PC-3 (cell line): ENCODE measurements around the gene FERMT3. TPM values are rescaled to one million over a fixed set of nuclear protein-coding genes. Genes with fewer than 3 reads are reported as not detected.
A peak's percentile ranks its signal among the peaks of the same experiment; 100 is the strongest.

Source experiments
- ATAC-seq: fragments of 200-7000 bp; cut with Tn5 transposase; 2 replicates; pipeline ENCODE4 v1.9.1; 2020; ENCODE audit warnings: mild to moderate bottlenecking, moderate library complexity
- BruUV-seq: library from RNA; stranded (reverse); fragments of 400-500 nt; replicated peaks from 2 replicates; lab custom pipeline; 2021; lab: Mats Ljungman, UMichigan
- CTCF ChIA-PET: fragments of 300-600 bp; sonication (Branson Sonifier 250); formaldehyde crosslinking; loops from one replicate; lab custom pipeline; 2022; ENCODE audit warnings: antibody characterized with exemption; lab: Charles Lee
- POLR2A ChIA-PET: fragments of 300-600 bp; sonication (Branson Sonifier 250); formaldehyde crosslinking; loops from one replicate; lab custom pipeline; 2022; ENCODE audit warnings: antibody characterized with exemption; ENCODE audit not compliant: unreplicated experiment; lab: Charles Lee
- DNase-seq: peaks from one replicate; pipeline ENCODE4 v3.0.0-alpha.2; 2015
- H2AFZ ChIP-seq: fragments of 300-600 bp; sonication (generic); 2 replicates; pipeline ENCODE4 v1.6.0; 2016; ENCODE audit warnings: antibody characterized with exemption, low read length
- H3F3A ChIP-seq: fragments of 300-600 bp; sonication (generic); one replicate; pipeline ENCODE4 v1.6.0; 2017; ENCODE audit warnings: antibody characterized with exemption, low read length, control low read depth, mild to moderate bottlenecking; ENCODE audit not compliant: unreplicated experiment
- H3K27ac ChIP-seq: fragments of 300-600 bp; sonication (generic); 2 replicates; pipeline ENCODE4 v1.5.1; 2016; ENCODE audit warnings: mild to moderate bottlenecking, low read length
- H3K27me3 ChIP-seq: fragments of 300-600 bp; sonication (generic); 2 replicates; pipeline ENCODE4 v1.6.1; 2016; ENCODE audit warnings: low read length, mixed read lengths
- H3K36me3 ChIP-seq: fragments of 300-600 bp; sonication (generic); 2 replicates; pipeline ENCODE4 v1.6.1; 2016; ENCODE audit warnings: low read depth, mixed run types, low read length, mixed read lengths
- H3K4me1 ChIP-seq: fragments of 300-600 bp; sonication (generic); 2 replicates; pipeline ENCODE4 v1.5.1; 2016; ENCODE audit warnings: low read length; ENCODE audit not compliant: insufficient read depth
- H3K4me2 ChIP-seq: fragments of 300-600 bp; sonication (generic); 2 replicates; pipeline ENCODE4 v1.6.0; 2016; ENCODE audit warnings: low read length
- H3K4me3 ChIP-seq: fragments of 300-600 bp; sonication (generic); 2 replicates; pipeline ENCODE4 v1.5.1; 2016; ENCODE audit warnings: mild to moderate bottlenecking, low read length, mixed read lengths
- H3K79me2 ChIP-seq: fragments of 300-600 bp; sonication (generic); 2 replicates; pipeline ENCODE4 v1.6.1; 2017; ENCODE audit warnings: low read length, mixed read lengths
- H3K9ac ChIP-seq: fragments of 300-600 bp; sonication (generic); 2 replicates; pipeline ENCODE4 v1.6.0; 2016; ENCODE audit warnings: mild to moderate bottlenecking, low read length
- H3K9me2 ChIP-seq: fragments of 300-600 bp; sonication (generic); replicated peaks from 2 replicates; pipeline ENCODE4 v1.6.1; 2016; ENCODE audit warnings: mixed run types, low read length, mixed read lengths
- H3K9me3 ChIP-seq: fragments of 300-600 bp; sonication (generic); 2 replicates; pipeline ENCODE4 v1.6.1; 2016; ENCODE audit warnings: low read length, mixed read lengths
- H4K20me1 ChIP-seq: fragments of 300-600 bp; sonication (generic); 2 replicates; pipeline ENCODE4 v1.6.1; 2016; ENCODE audit warnings: low read length, mixed read lengths
- EZH2 ChIP-seq: fragments of 300-600 bp; sonication (generic); IDR thresholded peaks from one replicate; pipeline ENCODE4 v1.6.1; 2017; ENCODE audit warnings: antibody characterized with exemption, mild to moderate bottlenecking, low read length; ENCODE audit not compliant: unreplicated experiment
- EZH2phosphoT487 ChIP-seq: fragments of 300-600 bp; sonication (generic); IDR thresholded peaks from 2 replicates; pipeline ENCODE4 v1.6.1; 2018; ENCODE audit warnings: mild to moderate bottlenecking, antibody characterized with exemption, low read length, borderline replicate concordance
- intact Hi-C: fragments of 100-400 bp; cut with micrococcal nuclease; formaldehyde crosslinking; loops from 2 replicates; pipeline ENCODE4 v1.9.0; 2023
- total RNA-seq: library from RNA; depleted of rRNA; stranded (reverse); fragments of >200 nt; gene quantifications from 2 replicates; pipeline ENCODE4 v1.2.3, GENCODE V29; 2014
- TF ChIP-seq, protein P1 (sequence below): fragments of 300-600 bp; sonication (generic); conservative IDR thresholded peaks from 2 replicates; pipeline ENCODE4 v1.5.1; 2017; ENCODE audit warnings: antibody characterized with exemption, low read depth, mild to moderate bottlenecking, low read length

Gene FERMT3
- total RNA-seq, 1 experiment from 2014 or later, result 2.4 TPM

DNA sequence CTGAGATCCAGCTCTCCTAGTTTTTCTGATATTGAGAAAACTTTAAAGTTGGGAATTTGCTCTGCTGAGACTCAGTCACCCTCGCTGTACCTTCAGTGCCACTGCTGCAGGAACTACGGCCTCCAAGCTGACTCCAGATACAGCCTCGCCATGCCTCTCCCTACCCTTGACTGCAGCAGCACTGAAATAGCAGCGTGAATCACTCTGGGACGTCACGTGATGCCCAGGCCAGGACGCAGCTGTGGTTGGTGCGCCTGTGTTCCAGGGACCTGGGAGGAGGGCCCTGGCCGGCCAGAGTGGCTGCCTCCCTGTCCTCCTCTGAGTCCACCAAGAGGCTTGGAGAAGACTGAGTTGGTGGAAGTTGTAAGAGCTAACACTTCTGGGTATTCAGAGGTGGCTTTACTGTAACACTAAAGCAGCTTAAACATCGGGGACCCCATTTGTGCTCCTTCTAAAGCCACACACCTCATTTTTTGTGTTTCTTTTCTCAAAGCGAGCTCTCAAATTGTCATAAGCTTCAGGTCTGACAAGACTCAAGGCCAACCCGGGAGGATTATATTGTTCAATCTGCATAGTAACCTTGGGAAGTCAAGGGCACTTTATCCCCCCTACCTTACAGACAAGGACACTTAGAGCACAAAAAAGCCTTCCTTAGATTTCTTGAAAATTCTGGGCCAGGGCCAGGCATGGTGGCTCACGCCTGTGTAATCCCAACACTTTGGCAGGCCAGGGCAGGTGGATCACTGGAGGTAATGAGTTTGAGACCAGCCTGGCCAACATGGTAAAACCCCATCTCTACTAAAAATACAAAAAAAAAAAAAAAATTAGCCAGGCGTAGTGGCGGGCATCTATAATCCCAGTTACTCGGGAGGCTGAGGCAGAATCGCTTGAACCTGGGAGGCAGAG, 24.8 kb upstream of the FERMT3 start:
- Histone ChIP-seq H3K4me3 (peak overlapping the region; percentile 22; the same call in 1 of the 2 replicates), H3K27me3 (no peaks in the 10 kb centered on the region), H3K9me2 (no peaks in the 10 kb centered on the region), H3K27ac (peak overlapping the region; percentile 4; the same call in 1 of the 2 replicates), H3K4me1 (peaks cover 24% of the 10 kb centered on the region), H3K4me2 (peak overlapping the region; percentile 54), H4K20me1 (no peaks in the 10 kb centered on the region), H3F3A (peaks cover 4% of the 10 kb centered on the region), H3K36me3 (no peaks in the 10 kb centered on the region), H2AFZ (peak overlapping the region; percentile 43; the same call in 1 of the 2 replicates), H3K9ac (peak overlapping the region; percentile 2; the same call in 1 of the 2 replicates), H3K79me2 (peaks cover 28% of the 10 kb centered on the region), H3K9me3 (no peaks in the 10 kb centered on the region)
- ATAC-seq (peak; percentile 51), DNase-seq (peak; percentile 93)
- POLR2A ChIA-PET, result interaction anchor here (0.6 to 0.8 kb wide), 2 partner anchors 15 to 64 kb away, joined by 3 to 5 read pairs; no protein-coding TSS in a partner anchor
- no TSS peak for BruUV-seq
- intact Hi-C loops, result loop anchor here (10.0 kb wide), 1 partner anchor 1457 kb away; the partner anchor contains the start of genes HNRNPUL2 and TTC9C
- CTCF ChIA-PET, result interaction anchor here (0.9 kb wide), 1 partner anchor 173 kb away, joined by 4 read pairs; no protein-coding TSS in a partner anchor
- TF ChIP-seq EZH2phosphoT487 (no peak), EZH2 (no peak)
- TF ChIP-seq, protein P1, sequence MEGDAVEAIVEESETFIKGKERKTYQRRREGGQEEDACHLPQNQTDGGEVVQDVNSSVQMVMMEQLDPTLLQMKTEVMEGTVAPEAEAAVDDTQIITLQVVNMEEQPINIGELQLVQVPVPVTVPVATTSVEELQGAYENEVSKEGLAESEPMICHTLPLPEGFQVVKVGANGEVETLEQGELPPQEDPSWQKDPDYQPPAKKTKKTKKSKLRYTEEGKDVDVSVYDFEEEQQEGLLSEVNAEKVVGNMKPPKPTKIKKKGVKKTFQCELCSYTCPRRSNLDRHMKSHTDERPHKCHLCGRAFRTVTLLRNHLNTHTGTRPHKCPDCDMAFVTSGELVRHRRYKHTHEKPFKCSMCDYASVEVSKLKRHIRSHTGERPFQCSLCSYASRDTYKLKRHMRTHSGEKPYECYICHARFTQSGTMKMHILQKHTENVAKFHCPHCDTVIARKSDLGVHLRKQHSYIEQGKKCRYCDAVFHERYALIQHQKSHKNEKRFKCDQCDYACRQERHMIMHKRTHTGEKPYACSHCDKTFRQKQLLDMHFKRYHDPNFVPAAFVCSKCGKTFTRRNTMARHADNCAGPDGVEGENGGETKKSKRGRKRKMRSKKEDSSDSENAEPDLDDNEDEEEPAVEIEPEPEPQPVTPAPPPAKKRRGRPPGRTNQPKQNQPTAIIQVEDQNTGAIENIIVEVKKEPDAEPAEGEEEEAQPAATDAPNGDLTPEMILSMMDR, result no peak

DNA sequence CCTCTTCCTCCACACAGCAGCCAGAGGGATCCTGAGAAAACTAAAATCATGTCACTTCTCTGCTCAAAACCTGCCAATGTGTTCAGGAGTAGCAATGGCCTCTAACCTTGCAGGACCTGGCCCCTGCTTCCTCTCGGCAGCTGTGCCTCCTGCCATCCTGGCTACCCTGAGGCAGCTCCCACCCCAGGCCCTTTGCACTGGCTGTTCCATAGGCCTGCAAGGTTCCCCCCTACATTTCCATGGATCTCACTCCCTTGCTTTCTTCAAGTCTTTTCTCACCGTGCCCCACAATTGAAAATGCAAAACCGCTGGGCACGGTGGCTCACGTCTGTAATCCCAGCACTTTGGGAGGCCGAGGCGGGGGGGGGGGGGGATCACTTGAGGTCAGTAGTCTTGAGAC, 22.6 kb upstream of the FERMT3 start:
- no peak overlapping the region for H2AFZ ChIP-seq
- DNase-seq, result no peak
- peaks cover 8% of the 10 kb centered on the region for H3K36me3 ChIP-seq
- ChIA-PET CTCF (interaction anchor here (0.6 kb wide), 2 partner anchors 13 to 69 kb away, joined by 6 to 11 read pairs; no protein-coding TSS in a partner anchor), POLR2A (no interaction called here)
- H3K79me2 ChIP-seq, result peaks cover 28% of the 10 kb centered on the region
- TF ChIP-seq EZH2phosphoT487 (no peak), EZH2 (no peak)
- TF ChIP-seq, protein P1, result no peak
- no peak overlapping the region for H3K9ac ChIP-seq
- H3K4me1 ChIP-seq, result peaks cover 24% of the 10 kb centered on the region
- no peaks in the 10 kb centered on the region for H3K9me2 ChIP-seq
- H3K27me3 ChIP-seq, result no peaks in the 10 kb centered on the region
- no peaks in the 10 kb centered on the region; the same call in 1 of the 2 replicates for H4K20me1 ChIP-seq
- no TSS peak for BruUV-seq
- no peak overlapping the region for H3K27ac ChIP-seq
- intact Hi-C loops, result loop anchor here (2.0 to 10.0 kb wide), 2 partner anchors 17 to 1459 kb away; partner anchors contain the start of genes HNRNPUL2, MACROD1 and TTC9C
- H3K9me3 ChIP-seq, result no peaks in the 10 kb centered on the region
- ATAC-seq, result no peak
- H3K4me2 ChIP-seq, result peak overlapping the region; percentile 94
- peak overlapping the region; percentile 81 for H3K4me3 ChIP-seq
- peaks cover 4% of the 10 kb centered on the region for H3F3A ChIP-seq
